LNCaP clone FGC (cell line): ENCODE results near the gene SS18.

Experiments
- DNase-seq: peaks from one replicate; pipeline ENCODE4 v3.0.0-alpha.2; 2011; ENCODE audit warnings: low read depth
- H3K4me3 ChIP-seq: 2 replicates; pipeline ENCODE4 v1.5.1; 2011; ENCODE audit warnings: mild to moderate bottlenecking, low read depth, low read length, control low read depth
- CTCF ChIP-seq: IDR thresholded peaks from 2 replicates; pipeline ENCODE4 v1.5.1; 2012; ENCODE audit warnings: mild to moderate bottlenecking; ENCODE audit not compliant: control insufficient read depth, insufficient read depth; ENCODE audit errors: extremely low read depth

The SS18 gene

GRCh38 chr18:25976554-25976953 lies 113.9 kb downstream of the SS18 start:
- TF ChIP-seq CTCF = no peak
- DNase-seq = no peak
- H3K4me3 ChIP-seq = no peak overlapping the region

- no peak for DNase-seq
- TF ChIP-seq CTCF = no peak
- H3K4me3 ChIP-seq = no peak overlapping the region
Observed at GRCh38 chr18:25974630-25975077, 115.8 kb downstream of the SS18 start.
